HG02678 (cell line): ENCODE measurements around the gene FADS2.

Experiments used
- ATAC-seq: cut with Tn5 transposase; IDR thresholded peaks from one replicate; pipeline ENCODE4 v1.9.1; 2021; ENCODE audit warnings: mild to moderate bottlenecking, moderate library complexity; ENCODE audit not compliant: unreplicated experiment

FADS2 gene

DNA sequence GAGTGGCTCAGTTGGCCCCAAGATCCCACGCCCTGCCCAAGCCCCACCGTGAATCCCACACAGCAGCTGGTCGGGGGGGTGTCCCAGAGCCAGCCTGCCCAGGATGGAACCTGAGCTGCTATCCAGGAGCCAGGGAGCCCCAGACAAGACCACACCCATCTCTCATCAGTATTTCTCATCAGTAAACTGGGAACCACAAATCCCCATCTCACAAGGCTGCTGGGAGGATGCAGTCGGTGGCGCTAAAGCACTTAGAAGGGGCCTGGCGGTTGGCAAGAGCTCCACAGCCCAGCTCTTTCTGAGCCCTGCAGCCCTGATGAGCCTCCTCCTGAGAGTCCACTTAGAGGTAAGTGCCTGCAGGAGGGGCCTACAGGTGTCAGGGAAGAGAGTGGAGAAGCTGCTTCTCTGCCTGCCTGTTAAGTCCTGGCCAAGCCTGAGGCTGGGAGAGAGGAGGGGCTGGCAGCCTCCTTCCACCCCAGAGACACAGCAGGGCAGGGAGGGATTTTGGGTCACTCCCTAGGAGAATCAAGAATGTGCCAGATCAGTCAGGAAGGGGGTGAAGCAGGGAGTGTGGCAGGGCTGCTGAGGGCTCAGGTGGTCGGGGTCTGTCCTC is 57.2 kb downstream of the FADS2 start:
- no peak for ATAC-seq

DNA sequence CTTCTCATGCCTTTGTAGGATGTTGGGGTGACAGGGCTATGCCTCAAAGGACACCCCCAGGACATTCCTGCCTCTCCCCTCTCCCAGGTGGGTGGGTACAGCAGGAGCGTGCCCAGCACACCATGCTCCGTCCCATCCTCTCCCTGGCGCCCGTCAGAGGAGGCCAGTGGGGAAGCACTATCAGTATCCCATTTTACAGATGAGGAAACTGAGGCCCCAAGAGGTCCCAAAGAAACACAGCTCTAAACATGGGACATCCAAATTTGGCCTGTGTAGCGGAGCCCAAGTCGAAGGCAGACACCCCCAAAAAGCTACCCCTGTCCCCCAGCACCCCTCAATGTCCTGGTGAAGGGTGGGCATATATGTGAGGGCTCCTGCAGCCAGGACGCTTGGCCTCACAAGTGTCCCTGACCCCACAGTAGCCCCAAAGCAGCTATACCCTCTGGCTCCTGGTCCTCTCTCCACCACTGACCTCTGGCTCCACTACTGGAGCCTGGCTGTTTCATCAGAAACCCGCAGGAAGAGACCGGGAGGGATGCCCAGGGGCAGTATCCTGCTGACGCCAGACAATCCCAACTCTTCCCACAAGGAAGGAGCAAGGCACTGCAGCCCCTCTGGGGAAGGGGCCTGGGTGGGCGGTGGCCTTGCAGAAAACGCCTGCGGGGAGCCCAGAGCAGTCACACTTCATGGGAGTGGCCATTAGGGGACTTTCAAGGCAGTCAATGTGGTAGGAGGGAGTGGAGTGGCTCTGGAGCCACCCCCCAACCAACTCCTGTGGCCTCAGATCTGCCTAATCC is 57.9 kb downstream of the FADS2 start:
- ATAC-seq: no peak

DNA sequence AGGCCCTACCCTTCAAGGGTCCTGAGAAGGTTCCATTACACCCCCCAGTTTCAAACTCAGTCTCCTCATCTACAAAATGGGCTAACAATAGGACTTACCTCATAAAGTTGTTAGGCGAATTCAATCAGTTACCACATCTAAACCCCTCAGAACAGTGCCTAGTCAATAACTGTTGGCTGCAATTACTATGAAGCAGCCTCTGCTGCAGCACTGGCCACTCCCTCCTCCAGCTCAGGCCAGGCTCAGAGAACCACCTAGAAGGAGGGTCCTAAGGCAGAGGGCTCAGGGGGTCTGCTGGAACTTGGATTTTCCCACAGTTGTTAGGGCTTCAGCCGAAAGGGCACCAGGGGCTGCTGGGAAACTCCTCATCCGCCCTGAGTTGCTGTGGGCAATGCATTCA is 58.5 kb downstream of the FADS2 start:
- no peak for ATAC-seq

DNA sequence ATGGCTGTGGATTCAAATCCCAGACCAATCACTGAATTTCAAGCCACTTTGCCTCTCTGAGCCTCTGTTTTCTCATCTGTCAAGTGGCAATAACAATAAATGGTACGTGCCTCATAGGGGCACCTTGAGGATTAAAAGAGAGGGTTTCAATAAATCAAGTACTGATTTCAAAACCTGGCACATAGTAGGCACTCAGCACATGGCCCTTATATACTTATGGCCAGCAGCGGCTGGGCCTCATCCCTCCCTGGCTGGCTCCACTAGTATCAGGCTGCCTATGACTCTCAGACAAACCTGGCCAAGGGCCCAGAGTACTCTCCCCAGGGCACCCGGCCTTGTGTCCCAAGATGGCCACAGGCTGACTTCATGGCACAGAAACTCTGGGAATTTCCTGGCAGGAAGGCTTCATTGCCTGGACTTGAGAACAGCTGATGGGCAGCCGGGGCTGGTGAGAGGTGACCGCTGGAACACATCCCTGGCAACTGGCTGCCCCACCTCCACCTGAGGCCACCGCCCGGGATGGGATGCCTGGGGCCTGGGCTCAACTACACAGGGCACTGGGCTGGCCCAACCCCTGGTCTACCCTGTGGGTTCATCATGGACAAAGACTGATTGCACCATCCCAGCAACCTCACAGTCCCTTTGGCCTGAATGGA is 59.9 kb downstream of the FADS2 start:
- no peak for ATAC-seq

DNA sequence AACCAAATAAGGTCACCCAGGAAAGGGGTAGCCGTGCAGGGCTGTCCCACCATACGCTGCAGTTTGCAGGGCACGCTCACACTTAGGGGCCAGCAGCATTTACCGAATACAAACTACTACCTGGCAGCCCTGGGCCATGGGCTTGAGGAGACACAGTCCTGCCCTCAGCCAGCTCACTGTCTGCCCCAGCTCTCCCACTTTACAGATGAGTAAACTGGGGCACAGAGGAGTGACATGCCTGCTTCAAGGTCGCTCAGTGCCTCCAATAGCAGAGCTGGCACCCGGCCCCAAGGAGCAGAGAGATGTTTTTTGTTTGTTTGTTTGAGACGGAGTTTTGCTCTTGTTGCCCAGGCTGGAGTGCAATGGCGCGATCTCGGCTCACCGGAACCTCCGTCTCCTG is 60.5 kb downstream of the FADS2 start:
- ATAC-seq: no peak

- no peak for ATAC-seq
These were observed 61.7 kb downstream of the FADS2 start for GRCh38 chr11:61889831-61890230.

DNA sequence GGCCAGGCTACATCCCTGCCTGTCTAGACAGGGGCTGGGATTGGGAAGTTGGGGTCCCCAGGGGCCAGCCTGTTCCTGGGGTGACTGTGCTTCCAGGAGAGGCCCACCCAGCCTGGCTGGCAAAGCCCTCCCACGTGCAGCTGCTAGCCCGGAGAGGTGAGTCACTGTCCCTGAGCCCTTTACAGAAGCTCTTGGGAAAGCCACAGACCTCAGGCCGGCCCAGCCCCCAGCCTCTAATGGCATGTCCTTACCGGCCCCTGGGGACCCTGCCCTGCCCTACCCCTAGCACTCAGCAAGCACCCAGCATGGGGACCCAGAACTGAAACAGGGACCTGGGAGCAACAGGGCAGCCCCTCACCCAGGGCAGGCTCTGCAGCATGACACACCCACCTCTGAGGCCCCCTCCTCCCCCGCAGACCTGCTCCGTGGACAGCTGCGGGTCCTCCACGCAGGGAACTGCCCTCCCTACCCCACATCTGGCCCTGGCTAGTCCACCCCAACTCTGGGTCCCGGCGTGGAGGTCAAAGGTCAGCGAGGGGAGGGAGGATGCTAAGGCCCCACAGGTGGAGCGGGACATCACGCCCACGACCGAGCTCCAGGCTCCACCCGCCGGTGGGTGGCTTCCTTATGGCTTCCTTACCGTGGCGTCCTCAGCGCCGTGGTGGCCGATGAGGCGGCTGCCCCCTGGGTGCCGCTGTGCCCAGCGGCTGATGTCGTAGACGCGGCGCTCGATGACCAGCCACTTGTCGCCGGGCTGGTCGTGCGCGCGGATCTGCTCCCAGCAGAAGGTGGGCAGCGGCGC is 62.6 kb downstream of the FADS2 start:
- peak; percentile 17 for ATAC-seq

GRCh38 chr11:61891331-61892084 is 63.4 kb downstream of the FADS2 start, which contains the start of gene FADS3:
TSS of gene FADS3 (minus strand) at chr11:61891545. CDS start at chr11:61891381, 164 bp downstream.
- peak; percentile 71 for ATAC-seq

DNA sequence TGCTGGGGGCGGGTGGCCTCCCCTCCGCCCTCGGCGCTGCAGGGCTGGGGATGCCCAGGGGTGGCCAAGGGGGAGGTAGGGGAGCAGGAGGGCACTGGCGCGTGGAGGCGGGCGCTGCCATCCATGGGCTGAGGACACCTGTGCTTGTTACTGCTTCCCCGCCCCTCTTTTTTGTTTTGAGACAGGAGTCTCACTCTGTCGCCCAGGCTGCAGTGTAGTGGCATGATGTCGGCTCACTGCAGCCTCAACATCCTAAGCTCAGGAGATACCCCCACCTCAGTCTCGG is 63.9 kb downstream of the FADS2 start:
- peak; percentile 40 for ATAC-seq

DNA sequence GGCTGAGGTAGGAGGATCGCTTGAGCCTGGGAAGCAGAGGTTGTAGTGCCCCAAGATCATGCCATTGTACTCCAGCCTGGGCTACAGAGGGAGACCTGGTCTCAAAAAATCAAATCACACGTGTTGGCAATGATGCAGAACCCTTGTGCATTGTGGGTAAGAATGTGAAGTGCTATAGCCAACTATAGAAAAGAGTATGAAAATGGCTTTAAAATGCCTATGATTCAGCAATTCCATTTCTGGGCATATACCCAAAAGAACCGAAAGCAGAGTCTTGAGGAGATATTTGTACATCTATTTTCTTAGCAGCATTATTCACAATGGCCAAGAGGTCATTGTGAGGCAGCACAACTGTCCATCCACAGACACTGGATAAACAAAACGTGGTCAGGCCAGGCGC is 65.9 kb downstream of the FADS2 start:
- ATAC-seq: no peak

DNA sequence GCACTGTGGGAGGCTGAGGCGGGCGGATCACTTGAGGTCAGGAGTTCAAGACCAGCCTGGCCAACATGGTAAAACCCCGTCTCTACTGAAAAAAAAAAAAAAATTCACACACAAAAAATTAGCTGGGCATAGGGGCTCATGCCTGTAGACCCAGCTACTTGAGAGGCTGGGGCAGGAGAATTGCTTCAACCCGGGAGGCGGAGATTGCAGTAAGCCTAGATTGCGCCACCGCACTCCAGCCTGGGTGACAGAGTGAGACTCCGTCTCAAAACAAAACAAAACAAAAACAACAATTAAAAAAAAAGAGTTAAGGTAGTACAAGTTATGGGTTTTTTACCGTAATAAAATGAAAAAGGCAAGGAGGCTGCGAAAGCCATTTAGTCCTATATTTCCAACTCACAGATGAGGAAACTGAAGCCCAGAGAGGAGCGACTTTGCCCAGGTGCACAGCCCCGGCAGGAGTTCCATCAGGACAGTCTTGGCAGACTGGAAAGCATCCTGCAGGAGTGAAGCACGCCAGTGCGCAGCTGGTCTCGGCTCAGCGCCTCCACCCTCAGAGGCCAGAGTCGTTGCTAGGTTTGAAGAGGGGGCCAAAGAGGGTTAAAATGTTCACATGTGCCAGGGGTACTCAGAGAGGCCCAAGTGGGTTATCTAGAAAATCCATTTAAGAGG is 67.1 kb downstream of the FADS2 start:
- no peak for ATAC-seq

GRCh38 chr11:61895718-61896059 is 67.6 kb downstream of the FADS2 start:
- no peak for ATAC-seq

DNA sequence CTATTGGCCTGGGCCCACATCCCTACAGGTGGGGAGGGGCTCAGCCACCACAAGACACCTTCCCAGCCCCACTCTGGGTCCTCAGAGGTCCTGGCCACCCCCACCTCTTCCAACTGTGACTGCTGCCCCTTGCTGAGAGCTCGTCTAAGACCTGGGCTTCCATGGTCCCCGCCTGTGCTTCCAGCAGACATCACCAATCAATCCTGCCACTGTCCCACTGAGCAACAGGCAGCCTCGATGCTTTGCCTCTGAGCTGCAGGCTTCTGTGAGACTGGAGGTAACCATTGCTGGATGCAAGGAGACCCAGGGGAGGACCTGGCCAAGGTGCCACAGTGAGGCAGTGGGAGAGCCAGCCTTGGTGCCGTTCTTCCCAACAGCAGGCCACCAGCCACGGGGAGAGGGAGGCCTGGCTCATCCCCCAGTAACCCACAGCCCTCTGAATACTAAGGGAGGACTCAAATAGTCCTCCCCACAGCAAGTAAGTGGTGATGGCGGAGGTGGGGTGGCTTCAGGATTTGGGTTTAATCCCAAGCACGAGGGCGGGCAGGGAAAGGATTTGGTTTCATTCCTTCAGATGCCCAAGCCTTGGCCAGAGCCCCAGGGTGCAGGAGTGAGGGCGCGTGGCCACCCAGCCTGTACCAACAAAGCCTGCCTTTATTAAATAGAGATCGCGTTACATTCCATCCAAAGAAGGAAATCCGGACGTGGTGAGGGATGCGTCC is 68.7 kb downstream of the FADS2 start:
- no peak for ATAC-seq

DNA sequence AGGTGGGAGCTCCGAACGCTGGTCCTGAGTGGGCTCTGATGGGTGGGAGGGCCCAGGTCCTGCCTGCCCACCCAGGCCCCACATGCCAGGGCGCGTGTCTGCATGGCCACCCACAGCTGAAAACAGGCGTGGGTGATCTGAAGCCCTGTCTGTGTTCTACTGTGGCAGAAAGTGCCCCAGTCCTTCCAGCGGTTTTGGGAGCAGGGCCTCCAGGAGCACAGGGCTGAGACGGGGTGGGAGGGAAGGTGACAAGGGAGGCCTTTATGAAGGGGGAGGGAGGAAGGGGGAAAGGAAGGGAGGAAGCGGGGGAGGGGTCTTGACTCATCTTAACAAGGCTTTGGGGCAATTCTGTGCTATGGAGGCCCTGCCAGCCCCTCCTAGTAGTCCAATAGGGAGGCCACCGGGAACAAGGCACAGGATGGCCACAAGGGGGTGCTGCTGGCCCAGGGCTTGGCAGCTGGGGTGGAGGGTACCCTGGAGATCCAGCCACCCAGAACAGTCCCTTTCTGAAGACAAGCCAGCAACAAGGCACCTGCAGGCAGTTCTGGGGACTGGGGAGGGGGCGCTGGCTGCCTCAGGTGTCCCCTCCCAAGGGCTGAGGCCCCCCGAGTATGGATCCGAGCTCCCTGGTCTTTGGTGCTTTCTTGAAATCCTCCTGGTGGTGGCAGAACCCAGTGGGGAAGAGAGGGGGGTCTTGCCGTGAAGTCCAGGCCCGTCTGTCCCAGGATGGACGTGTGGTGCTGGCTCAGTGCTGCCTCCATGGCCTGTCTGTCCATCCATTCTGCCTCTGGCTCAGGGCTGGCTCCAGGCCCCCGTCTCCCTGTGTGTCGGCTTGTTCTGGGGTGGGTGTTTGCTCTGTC is 69.5 kb downstream of the FADS2 start:
- no peak for ATAC-seq

GRCh38 chr11:61898247-61898582 is 70.1 kb downstream of the FADS2 start:
- ATAC-seq: no peak

DNA sequence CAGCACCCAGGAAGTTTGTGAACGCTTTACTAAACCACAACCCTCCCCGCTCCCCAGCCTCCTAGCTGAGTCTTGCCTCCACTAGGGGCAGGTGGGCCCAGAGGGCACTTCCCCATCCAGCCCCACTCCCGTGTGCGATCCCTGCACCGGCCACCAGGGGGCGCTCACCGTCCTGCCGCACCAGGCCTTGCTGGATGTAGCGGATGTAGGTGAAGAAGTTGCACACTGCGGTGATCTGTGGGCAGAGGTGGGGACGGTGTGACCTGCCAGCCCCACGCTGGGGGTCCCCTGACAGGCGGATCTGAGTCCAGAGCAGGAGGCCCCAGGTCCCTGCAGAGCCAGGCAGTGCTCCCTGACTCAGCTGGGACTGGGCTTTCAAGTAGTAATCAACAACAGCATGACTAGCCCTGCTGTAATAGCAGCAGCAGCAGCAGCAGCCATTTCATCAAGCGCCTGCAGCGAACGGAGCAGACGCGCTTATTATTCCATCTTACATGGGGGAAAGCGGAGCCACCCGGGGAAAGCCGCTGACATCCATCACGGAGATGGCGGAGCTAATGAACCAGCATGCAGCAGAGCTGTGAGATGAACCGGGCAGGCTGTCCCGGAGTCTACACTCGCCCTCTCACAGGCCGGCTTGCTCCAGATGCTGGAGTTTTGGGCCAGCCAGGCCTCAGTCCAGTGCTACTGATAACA is 71.2 kb downstream of the FADS2 start:
- peak; percentile 80 for ATAC-seq

- no peak for ATAC-seq
These were observed 72.2 kb downstream of the FADS2 start for GRCh38 chr11:61900251-61900650.

GRCh38 chr11:61901397-61901796 is 73.3 kb downstream of the FADS2 start:
- no peak for ATAC-seq
